Activated CD4-positive, alpha-beta T cell treated with anti-CD3 and anti-CD28 coated beads, Interleukin-10, Interleukin-2, amounts not matched to agents 100 ng/mL and 50 ng/mL, durations not matched to agents 16 hours and 8 hours (primary cell): ENCODE data around the gene HINT3.

Experiments
- DNase-seq: peaks from one replicate; pipeline ENCODE4 v3.0.0-alpha.2; 2020

The HINT3 gene

GRCh38 chr6:126010040-126010439 lies 53.5 kb downstream of the HINT3 start:
- no peak for DNase-seq

- DNase-seq = no peak
Measured at GRCh38 chr6:126015863-126016262, 59.3 kb downstream of the HINT3 start.

GRCh38 chr6:126016591-126016990 lies 60.0 kb downstream of the HINT3 start:
- no peak for DNase-seq

GRCh38 chr6:126017668-126018067 lies 61.1 kb downstream of the HINT3 start:
- no peak for DNase-seq

GRCh38 chr6:126020305-126021050 lies 63.9 kb downstream of the HINT3 start:
- DNase-seq = no peak

- DNase-seq = peak; percentile 8
Measured at GRCh38 chr6:126023474-126023873, 66.9 kb downstream of the HINT3 start.

GRCh38 chr6:126026001-126026400 lies 69.4 kb downstream of the HINT3 start:
- DNase-seq = no peak

- no peak for DNase-seq
Measured at GRCh38 chr6:126027601-126028000, 71.0 kb downstream of the HINT3 start.
